ENCODE results near the gene ASIC2. TPM values are rescaled to one million over a fixed set of nuclear protein-coding genes. Genes with fewer than 3 reads are reported as not detected.

ASIC2 gene
- total RNA-seq, 1 experiment from 2014 or later: 0.11 TPM

DNA sequence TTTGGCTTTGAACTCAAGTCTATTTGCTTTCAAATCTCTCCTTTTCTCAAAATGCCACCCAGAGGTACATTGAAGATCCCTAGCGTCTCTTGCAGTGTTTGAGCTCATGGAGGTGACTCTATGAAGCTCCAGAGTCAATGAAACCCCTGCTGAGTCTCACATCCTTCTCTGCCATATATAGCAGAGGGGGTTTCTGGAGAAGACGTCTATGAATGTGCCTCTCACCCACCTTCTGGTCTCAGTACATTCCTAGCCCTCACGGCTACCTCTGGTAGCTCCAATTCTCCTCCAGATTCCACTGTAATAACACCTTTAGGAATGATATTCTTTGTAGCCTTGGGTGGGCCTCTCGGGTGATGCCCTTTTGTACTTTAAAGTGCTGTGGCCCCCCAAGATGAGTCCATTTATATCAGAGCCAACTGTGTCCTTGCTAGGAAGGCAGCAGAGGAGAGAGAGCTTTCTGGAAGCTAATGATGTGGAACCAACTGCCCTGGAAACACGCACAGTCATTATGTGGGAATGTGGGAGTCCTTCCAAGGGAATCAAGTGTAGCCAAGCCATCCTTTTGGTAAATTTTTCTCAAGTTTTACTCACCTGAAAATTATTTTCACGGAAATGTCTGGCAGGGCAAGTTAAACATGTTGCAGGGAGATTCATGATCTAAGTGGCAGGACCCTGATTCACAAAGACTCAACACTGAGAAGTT lies 123.4 kb downstream of the ASIC2 start:
- Histone ChIP-seq H3K4me2 (ENCODE audit: low read length) (no peak overlapping the region; the same call in 1 of the 2 replicates), H3K27me3 (ENCODE audit: low read length) (no peaks in the 10 kb centered on the region), H3K79me2 (ENCODE audit: low read length) (no peaks in the 10 kb centered on the region), H3K9me3 (ENCODE audit: low read length) (no peaks in the 10 kb centered on the region), H3F3A (ENCODE audit: low read length, unreplicated experiment) (no peaks in the 10 kb centered on the region), H4K20me1 (ENCODE audit: low read length) (no peaks in the 10 kb centered on the region), H3K27ac (ENCODE audit: low read length) (no peak overlapping the region), H3K4me3 (ENCODE audit: low read length) (no peak overlapping the region), H3K4me1 (ENCODE audit: insufficient read depth, low read length) (peaks cover 17% of the 10 kb centered on the region; the same call in 1 of the 2 replicates), H3K9ac (ENCODE audit: low read length) (no peak overlapping the region), H3K36me3 (ENCODE audit: low read depth, low read length) (no peaks in the 10 kb centered on the region), H2AFZ (ENCODE audit: low read length) (no peak overlapping the region), H3K9me2 (replicated peaks; ENCODE audit: low read length) (no peaks in the 10 kb centered on the region)
- ChIA-PET CTCF (no interaction called here), POLR2A (ENCODE audit: unreplicated experiment) (interaction anchor here (0.6 kb wide), 1 partner anchor 478 kb away, joined by 6 read pairs; no protein-coding TSS in a partner anchor)
- peak; percentile 75 for DNase-seq
- intact Hi-C loops (cut with micrococcal nuclease): no loop called here
- no peak for ATAC-seq
- BruUV-seq (replicated peaks): no TSS peak
- TF ChIP-seq EZH2phosphoT487 (IDR thresholded peaks at IDR 0.05; ENCODE audit: borderline replicate concordance, low read length) (no peak), EZH2 (IDR thresholded peaks at IDR 0.05; ENCODE audit: low read length, unreplicated experiment) (no peak), CTCF (conservative IDR thresholded peaks at IDR 0.05; ENCODE audit: low read depth, low read length) (no peak)

DNA sequence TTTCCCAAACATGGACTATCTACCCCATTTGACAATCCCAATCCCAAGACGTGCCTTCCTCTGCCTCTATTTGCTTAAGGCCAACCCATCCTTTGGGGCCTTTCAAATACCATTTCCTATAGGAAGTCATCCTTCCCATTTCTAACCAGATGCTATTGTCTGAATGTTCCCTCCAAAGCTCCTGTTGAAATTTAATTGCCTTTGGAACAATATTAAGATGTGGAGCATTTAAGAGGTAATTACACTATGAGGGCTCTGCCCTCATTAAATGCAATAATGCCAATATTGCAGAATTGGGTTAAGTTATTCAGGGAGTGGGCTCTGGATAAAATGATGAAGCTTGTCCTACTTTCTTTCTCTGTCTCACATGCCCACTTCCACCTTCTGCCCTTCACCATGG lies 125.4 kb downstream of the ASIC2 start:
- Histone ChIP-seq H3K4me2 (ENCODE audit: low read length) (no peak overlapping the region), H4K20me1 (ENCODE audit: low read length) (no peaks in the 10 kb centered on the region), H3K79me2 (ENCODE audit: low read length) (no peaks in the 10 kb centered on the region), H3K27me3 (ENCODE audit: low read length) (no peaks in the 10 kb centered on the region), H3F3A (ENCODE audit: low read length, unreplicated experiment) (no peaks in the 10 kb centered on the region), H3K4me1 (ENCODE audit: insufficient read depth, low read length) (peaks cover 17% of the 10 kb centered on the region; the same call in 1 of the 2 replicates), H3K9me2 (replicated peaks; ENCODE audit: low read length) (no peaks in the 10 kb centered on the region), H3K4me3 (ENCODE audit: low read length) (no peak overlapping the region), H3K36me3 (ENCODE audit: low read depth, low read length) (no peaks in the 10 kb centered on the region), H2AFZ (ENCODE audit: low read length) (no peak overlapping the region), H3K9me3 (ENCODE audit: low read length) (no peaks in the 10 kb centered on the region), H3K27ac (ENCODE audit: low read length) (no peak overlapping the region), H3K9ac (ENCODE audit: low read length) (no peak overlapping the region)
- TF ChIP-seq CTCF (conservative IDR thresholded peaks at IDR 0.05; ENCODE audit: low read depth, low read length): no peak
- TF ChIP-seq EZH2phosphoT487 (IDR thresholded peaks at IDR 0.05; ENCODE audit: borderline replicate concordance, low read length): no peak
- no peak for TF ChIP-seq EZH2 (IDR thresholded peaks at IDR 0.05; ENCODE audit: low read length, unreplicated experiment)
- intact Hi-C loops (cut with micrococcal nuclease): no loop called here
- ChIA-PET CTCF (no interaction called here), POLR2A (ENCODE audit: unreplicated experiment) (no interaction called here)
- ATAC-seq (no peak), DNase-seq (no peak)
- BruUV-seq (replicated peaks): no TSS peak

GRCh38 chr17:33166472-33166871 lies 126.6 kb downstream of the ASIC2 start:
- no peak for ATAC-seq
- CTCF ChIA-PET: no interaction called here
- DNase-seq: no peak
- TF ChIP-seq EZH2phosphoT487 (IDR thresholded peaks at IDR 0.05; ENCODE audit: borderline replicate concordance, low read length) (no peak), CTCF (conservative IDR thresholded peaks at IDR 0.05; ENCODE audit: low read depth, low read length) (no peak), EZH2 (IDR thresholded peaks at IDR 0.05; ENCODE audit: low read length, unreplicated experiment) (no peak)
- Histone ChIP-seq H3K27ac (ENCODE audit: low read length) (no peak overlapping the region), H3K9ac (ENCODE audit: low read length) (no peak overlapping the region), H3K9me3 (ENCODE audit: low read length) (no peaks in the 10 kb centered on the region), H2AFZ (ENCODE audit: low read length) (no peak overlapping the region), H3K27me3 (ENCODE audit: low read length) (peaks cover 8% of the 10 kb centered on the region; the same call in 1 of the 2 replicates), H3F3A (ENCODE audit: low read length, unreplicated experiment) (no peaks in the 10 kb centered on the region), H3K79me2 (ENCODE audit: low read length) (no peaks in the 10 kb centered on the region), H3K4me3 (ENCODE audit: low read length) (no peak overlapping the region), H4K20me1 (ENCODE audit: low read length) (no peaks in the 10 kb centered on the region), H3K4me2 (ENCODE audit: low read length) (no peak overlapping the region), H3K36me3 (ENCODE audit: low read depth, low read length) (no peaks in the 10 kb centered on the region), H3K4me1 (ENCODE audit: insufficient read depth, low read length) (peaks cover 17% of the 10 kb centered on the region; the same call in 1 of the 2 replicates), H3K9me2 (replicated peaks; ENCODE audit: low read length) (no peaks in the 10 kb centered on the region)
- POLR2A ChIA-PET (ENCODE audit: unreplicated experiment): no interaction called here
- BruUV-seq (replicated peaks): no TSS peak
- intact Hi-C loops (cut with micrococcal nuclease): no loop called here
